Measurements from ENCODE around the gene ZNF407.

The ZNF407 gene

DNA sequence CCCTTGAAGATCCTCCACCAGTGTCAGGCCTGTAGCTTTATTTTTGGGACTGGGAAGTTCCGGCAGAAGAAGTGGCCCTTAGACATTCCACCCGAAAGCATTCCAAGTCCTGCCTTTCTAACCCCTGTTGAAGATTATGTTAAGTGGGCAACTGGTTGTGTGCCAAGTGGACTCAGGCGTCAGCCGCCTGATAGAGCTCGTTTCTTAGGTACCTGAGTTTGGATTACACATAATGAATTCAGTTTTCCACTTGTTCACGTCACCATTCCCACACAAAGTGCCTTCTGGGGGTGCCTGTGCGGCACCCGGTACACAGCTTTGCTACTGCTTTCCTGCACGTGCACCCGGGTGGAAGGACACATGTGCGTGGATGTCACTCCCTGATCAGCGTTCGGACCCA, 454.8 kb downstream of the ZNF407 start:
- TF ChIP-seq, protein P1, sequence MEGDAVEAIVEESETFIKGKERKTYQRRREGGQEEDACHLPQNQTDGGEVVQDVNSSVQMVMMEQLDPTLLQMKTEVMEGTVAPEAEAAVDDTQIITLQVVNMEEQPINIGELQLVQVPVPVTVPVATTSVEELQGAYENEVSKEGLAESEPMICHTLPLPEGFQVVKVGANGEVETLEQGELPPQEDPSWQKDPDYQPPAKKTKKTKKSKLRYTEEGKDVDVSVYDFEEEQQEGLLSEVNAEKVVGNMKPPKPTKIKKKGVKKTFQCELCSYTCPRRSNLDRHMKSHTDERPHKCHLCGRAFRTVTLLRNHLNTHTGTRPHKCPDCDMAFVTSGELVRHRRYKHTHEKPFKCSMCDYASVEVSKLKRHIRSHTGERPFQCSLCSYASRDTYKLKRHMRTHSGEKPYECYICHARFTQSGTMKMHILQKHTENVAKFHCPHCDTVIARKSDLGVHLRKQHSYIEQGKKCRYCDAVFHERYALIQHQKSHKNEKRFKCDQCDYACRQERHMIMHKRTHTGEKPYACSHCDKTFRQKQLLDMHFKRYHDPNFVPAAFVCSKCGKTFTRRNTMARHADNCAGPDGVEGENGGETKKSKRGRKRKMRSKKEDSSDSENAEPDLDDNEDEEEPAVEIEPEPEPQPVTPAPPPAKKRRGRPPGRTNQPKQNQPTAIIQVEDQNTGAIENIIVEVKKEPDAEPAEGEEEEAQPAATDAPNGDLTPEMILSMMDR (IDR thresholded peaks at IDR 0.05): no peak
- no peak overlapping the region for H3K27ac ChIP-seq
- DNase-seq (ENCODE audit: low spot score): no peak

GRCh38 chr18:75053028-75053629, 455.5 kb downstream of the ZNF407 start:
- TF ChIP-seq, protein P1 (IDR thresholded peaks at IDR 0.05): no peak
- DNase-seq (ENCODE audit: low spot score): no peak
- Histone ChIP-seq H3K4me3 (no peak overlapping the region), H3K27ac (no peak overlapping the region)

More for the DNA sequence above, 454.8 kb downstream of the ZNF407 start:
- no peak overlapping the region for H3K4me3 ChIP-seq

GRCh38 chr18:75054046-75054445, 456.4 kb downstream of the ZNF407 start:
- no peak for DNase-seq (ENCODE audit: low spot score)
- TF ChIP-seq, protein P1 (IDR thresholded peaks at IDR 0.05): no peak
- no peak overlapping the region for H3K4me3 ChIP-seq
- no peak overlapping the region for H3K27ac ChIP-seq

DNA sequence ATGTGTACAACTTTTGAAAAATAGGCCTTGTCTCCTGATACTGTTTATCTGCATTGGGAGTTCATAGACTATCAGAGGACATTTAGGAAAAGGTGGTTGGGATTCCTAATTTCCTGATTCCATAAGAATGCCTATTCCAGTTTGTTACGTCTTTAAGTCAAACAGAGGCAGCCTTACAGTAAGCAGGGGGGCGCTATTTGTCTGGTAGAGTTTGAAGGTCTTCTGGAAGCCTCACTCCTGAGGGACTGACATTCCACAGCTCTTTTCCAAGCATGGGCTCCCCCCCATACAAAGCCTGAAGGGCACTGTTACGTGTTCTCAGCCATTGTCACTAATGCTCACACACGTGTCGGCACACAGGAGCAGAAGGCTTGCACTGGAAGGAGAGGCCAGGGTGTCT, 456.9 kb downstream of the ZNF407 start:
- TF ChIP-seq, protein P1 (IDR thresholded peaks at IDR 0.05): no peak
- Histone ChIP-seq H3K4me3 (no peak overlapping the region), H3K27ac (no peak overlapping the region)
- no peak for DNase-seq (ENCODE audit: low spot score)

DNA sequence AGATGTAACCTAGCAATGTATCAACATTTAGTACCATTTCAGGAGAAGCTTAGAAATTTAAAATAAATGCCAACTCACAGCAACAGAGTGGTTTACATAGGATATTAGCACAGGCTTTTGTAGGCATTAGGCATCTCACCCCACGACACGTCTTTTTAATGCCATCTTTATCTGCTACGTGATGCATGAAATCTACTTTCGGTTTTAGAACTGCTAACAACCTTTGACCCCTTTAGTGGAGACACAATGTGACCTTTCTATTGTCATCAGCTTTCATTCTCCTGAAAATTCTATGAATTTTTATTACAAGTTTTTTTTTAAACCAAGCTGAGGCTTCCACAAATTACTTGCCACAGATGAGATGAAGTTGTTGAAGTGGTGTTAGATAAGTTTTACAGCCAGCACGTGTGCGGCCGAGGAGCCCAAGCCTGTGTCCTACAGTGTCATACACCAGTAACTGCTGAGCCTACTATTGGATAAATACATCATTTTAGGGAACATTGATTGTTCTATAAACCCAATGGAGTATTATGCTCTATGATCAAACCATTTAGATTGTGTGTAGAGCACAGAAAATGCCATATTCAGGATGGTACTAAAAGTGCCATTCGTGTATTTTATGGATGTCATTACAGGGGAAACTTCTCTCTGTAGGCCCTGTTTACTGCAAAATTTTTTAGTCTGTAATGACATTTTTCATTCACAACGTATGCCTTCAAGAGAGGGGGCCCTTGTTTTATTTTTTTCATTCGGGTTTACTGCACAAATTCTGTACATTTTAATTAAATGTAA, 459.7 kb downstream of the ZNF407 start:
- TF ChIP-seq, protein P1 (IDR thresholded peaks at IDR 0.05): no peak
- Histone ChIP-seq H3K4me3 (no peak overlapping the region), H3K27ac (no peak overlapping the region)
- no peak for DNase-seq (ENCODE audit: low spot score)

DNA sequence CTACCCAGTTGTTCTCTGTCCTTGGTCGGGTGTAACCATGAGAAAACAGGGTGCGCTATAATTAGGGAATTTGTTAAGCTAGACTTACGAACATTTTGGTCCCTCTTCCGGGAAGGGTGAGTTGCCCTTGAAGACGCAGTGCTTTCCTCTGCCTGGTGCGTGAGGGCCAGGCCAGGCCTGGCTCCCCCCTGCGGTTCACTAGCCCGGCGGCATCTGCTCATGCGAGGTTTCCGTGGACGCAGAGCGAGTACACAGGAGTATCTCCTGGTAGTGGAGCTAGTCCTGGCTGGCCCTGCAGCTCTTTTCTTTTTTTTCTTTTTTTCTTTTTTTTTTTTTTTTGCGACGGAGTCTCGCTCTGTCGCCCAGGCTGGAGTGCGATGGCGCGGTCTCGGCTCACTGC, 462.5 kb downstream of the ZNF407 start:
- Histone ChIP-seq H3K4me3 (no peak overlapping the region), H3K27ac (no peak overlapping the region)
- DNase-seq (ENCODE audit: low spot score): no peak
- TF ChIP-seq, protein P1 (IDR thresholded peaks at IDR 0.05): no peak

All from coronary artery (tissue), 2 donors.